HG03442 (cell line): ENCODE results near the gene LRP3.
"Not testable (repeated sequence)": the region's sequence is repeated elsewhere in the genome, so short reads cannot be mapped to it uniquely, and the experiment has no call there.

Experiments
- ATAC-seq: cut with Tn5 transposase; IDR thresholded peaks from one replicate; pipeline ENCODE4 v1.9.1; 2021; ENCODE audit warnings: mild to moderate bottlenecking, moderate library complexity; ENCODE audit not compliant: unreplicated experiment

The LRP3 gene

DNA sequence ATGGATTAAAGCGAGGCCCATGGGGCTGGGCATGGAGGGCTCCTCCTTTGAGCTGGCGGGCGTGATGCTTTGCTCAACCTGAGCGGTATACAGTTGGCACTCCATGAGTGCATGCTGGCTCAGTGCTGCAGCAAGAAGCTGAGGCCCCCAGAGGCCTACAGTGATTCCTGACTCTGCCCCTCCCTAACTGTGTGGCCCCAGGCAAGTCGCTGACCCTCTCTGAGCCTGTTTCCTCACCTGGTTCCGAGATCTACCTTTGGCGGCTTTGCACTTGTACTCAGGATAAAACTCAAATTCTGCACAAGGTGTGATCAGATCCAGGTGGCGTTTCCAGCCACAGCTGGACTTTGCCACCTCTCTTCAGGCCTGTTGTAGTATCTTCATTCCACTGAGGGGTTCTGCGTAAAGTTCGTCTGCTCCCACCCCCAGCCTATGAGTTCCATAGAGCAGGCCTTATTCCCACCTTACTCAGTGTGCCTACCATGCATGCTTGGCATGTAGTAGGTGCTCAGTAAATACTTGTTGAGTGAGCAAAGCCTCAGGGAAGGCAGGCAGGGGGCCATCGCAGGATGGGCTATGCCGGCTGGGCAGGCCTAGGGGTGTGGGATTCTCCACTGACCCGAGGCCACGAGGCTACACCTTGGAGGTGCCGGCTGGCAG, 7.9 kb downstream of the LRP3 start:
- no peak for ATAC-seq

DNA sequence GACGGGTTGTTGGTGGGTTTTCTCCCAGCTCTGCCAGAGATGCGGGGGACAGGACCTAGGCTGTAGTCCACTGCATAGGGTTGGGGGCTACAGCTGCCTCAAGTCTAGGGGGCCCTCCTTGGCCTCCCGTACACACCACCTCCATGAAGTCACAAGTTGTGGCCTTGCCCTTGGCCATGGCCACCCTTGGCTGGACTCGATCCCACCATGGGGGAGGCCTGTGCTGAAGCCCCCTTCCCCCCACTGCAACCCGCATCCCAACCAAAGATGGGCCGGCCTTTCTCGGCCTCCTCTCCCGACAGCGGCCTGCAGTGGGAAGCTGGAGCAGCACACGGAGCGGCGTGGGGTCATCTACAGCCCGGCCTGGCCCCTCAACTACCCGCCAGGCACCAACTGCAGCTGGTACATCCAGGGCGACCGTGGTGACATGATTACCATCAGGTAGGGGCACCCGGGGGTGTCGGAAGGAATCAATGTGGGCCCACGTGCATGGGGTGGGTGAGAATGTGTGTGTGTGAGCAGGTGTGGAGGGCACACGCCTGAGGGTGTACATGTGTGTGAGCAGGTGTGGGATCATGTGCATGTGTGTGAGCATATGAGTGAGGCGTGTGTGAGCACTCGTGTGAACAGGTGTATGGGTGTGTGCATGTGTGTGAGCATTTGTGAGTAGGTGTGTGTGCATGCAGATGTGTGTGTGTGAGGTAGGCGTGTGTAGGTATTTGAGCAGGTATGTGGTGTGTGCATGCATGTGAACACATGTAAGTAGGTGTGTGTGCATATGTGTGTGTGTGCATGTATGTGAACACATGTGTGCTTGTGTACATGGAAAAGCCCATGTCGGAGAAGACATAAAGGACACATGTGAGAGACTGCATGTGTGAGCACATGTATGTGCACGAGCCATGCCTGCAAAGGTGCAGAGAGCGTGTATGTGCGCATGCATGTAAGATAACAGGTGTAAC, 8.7 kb downstream of the LRP3 start:
- ATAC-seq = no peak

DNA sequence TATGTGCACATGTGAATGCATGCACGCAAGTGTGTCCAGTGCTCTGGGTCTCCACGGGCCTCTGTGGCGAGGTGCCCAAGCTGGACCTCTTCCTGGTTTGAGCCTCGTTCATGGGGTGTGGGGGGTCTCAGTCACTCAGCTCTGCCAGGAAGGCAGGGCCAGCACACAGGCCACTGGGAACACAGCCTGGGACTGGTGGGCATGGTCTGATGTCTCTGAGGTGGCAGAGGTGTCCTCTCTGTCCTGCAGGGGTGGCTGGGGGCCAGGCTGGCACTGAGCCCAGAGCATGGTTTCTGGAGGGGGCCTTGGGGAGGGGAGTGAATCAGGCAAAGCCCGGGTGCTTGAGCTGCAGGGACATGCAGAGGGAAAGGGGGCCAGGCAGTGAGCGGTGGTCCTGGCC, 9.4 kb downstream of the LRP3 start:
- no peak for ATAC-seq

DNA sequence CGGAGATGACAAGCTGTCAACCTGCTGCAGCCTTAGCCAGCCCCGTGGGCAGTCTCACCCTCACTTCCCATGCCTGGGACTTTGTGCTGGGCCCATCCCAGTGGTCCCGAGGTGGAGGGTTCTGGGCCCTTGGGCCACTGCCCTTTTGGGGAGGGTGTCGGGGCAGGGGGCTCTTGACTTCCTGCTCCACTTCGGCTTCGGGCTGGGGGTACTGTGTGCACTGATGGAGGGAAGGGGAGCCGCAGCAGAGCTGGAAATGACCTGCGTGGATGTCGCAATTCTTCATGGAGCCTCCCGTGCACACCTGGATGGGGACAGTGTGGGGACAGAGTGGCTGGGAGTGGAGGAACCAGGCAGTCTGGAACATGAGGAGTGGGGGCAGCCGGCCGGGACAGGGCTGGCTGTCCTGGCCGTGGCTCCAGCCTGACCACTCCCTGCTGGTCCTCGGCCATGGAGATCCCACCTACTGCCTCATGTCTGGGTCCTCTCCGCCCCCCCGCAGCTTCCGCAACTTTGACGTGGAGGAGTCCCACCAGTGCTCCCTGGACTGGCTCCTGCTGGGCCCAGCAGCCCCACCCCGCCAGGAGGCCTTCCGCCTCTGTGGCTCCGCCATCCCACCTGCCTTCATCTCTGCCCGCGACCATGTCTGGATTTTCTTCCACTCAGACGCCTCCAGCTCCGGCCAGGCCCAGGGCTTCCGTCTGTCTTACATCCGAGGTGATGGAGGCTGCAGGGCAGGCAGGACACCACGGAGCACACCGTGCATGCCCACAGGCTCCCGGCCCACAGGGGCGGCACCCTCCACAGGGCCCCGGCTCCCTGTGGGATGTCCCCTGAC, 10.2 kb downstream of the LRP3 start:
- ATAC-seq = no peak

DNA sequence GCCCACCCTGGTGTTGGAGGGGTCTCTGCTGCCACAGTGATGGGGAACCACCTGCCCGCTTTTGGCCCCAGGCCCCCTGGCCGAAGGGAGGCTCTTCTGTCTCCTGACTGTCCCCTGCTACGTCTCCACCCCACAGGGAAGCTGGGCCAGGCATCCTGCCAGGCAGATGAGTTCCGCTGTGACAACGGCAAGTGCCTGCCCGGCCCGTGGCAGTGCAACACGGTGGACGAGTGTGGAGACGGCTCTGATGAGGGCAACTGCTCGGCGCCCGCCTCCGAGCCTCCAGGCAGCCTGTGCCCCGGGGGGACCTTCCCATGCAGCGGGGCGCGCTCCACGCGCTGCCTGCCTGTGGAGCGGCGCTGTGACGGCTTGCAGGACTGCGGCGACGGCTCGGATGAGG, 11.0 kb downstream of the LRP3 start:
- ATAC-seq = no peak

DNA sequence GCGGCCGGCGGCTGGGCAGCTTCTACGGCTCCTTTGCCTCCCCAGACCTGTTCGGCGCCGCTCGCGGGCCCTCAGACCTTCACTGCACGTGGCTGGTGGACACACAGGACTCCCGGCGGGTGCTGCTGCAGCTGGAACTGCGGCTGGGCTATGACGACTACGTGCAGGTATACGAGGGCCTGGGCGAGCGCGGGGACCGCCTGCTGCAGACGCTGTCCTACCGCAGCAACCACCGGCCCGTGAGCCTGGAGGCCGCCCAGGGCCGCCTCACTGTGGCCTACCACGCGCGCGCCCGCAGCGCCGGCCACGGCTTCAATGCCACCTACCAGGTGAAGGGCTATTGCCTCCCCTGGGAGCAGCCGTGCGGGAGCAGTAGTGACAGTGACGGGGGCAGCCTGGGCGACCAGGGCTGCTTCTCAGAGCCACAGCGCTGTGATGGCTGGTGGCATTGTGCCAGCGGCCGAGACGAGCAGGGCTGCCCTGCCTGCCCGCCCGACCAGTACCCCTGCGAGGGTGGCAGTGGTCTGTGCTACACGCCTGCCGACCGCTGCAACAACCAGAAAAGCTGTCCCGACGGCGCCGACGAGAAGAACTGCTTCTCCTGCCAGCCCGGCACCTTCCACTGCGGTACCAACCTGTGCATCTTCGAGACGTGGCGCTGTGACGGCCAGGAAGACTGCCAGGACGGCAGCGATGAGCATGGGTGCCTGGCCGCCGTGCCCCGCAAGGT, 11.6 kb downstream of the LRP3 start:
- ATAC-seq = no peak

DNA sequence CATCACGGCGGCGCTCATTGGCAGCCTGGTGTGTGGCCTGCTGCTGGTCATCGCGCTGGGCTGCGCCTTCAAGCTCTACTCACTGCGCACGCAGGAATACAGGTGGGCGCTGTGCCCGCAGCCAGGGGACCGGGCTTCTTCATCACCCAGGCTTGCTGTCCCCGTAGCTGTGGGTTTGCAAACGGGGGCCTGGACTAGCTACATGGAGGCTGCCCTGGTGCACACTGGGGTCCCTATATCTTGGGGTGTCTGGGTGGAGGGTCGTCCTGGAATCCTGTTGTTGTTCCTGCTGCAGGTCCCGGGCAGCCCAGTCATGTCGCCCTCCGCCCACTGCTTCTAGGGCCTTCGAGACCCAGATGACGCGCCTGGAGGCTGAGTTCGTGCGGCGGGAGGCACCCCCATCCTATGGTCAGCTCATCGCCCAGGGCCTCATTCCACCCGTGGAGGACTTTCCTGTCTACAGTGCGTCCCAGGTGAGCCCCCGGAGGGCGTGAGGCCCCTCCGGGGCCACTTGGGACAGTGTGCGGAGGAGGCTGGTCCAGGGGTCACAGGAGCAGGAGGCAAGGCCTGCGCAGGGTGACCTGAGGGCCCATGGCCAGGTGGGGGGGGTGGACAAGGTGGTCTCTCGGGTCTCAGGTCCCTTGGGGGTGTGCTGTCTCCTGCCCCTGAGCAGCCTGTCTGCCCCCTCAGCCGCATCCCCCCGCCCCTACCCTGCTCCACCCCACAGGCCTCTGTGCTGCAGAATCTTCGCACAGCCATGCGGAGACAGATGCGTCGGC, 12.3 kb downstream of the LRP3 start:
- ATAC-seq = no peak

DNA sequence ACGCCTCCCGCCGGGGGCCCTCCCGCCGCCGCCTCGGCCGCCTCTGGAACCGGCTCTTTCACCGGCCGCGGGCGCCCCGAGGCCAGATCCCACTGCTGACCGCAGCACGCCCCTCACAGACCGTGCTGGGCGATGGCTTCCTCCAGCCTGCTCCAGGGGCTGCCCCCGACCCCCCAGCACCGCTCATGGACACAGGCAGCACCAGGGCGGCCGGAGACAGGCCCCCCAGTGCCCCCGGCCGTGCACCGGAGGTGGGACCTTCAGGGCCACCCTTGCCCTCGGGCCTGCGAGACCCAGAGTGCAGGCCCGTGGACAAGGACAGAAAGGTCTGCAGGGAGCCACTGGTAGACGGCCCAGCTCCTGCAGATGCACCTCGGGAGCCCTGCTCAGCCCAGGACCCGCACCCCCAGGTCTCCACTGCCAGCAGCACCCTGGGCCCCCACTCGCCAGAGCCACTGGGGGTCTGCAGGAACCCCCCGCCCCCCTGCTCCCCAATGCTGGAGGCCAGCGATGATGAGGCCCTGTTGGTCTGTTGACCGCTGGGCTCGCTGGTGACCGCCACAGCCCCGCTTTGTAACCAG, 13.0 kb downstream of the LRP3 start:
- no peak for ATAC-seq

DNA sequence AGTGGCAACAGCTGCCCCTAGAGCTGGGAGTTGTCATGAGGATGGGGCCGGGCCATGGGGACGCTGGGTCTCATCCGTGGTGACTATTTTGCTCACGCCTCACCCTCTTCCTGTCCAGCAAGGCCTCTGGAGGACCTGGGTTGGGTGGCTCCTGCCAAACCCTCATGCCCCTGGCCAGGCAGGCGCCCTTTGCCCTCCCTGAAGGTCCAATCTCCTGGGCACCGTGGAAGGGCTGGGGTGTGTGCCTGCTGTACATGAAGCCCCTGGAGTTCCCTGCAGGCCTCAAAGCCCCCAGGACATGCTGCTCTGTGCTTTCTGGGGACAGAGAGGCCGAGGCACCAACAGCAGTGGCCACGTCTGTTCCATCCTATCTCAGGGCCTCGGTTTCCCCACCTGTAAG, 13.8 kb downstream of the LRP3 start:
- ATAC-seq = no peak

DNA sequence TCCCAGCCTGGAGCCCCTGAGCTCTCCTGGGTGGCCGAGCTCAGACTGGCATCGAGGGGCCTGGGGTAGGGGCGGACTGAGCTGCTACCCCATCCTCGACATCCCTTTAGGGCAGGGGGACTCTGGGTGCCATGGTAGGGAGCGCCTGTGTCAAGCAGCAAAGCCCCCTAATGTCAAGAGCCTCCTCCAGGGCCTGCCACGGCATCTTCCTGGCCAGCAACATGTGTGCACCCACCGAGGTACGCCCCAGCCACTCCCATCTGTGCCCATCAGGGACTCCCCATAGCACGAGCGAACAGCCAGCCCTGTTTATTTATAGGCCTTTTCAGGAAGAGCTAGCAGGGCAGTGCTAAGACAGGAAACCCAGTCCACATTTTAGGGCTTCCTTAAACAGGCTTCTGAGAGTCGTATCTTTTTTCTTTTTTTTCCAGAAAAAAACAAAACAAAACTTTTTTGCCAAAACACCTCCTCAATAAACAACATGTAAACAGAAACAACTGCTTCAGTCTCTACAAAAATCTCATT, 14.3 kb downstream of the LRP3 start:
- ATAC-seq = no peak

DNA sequence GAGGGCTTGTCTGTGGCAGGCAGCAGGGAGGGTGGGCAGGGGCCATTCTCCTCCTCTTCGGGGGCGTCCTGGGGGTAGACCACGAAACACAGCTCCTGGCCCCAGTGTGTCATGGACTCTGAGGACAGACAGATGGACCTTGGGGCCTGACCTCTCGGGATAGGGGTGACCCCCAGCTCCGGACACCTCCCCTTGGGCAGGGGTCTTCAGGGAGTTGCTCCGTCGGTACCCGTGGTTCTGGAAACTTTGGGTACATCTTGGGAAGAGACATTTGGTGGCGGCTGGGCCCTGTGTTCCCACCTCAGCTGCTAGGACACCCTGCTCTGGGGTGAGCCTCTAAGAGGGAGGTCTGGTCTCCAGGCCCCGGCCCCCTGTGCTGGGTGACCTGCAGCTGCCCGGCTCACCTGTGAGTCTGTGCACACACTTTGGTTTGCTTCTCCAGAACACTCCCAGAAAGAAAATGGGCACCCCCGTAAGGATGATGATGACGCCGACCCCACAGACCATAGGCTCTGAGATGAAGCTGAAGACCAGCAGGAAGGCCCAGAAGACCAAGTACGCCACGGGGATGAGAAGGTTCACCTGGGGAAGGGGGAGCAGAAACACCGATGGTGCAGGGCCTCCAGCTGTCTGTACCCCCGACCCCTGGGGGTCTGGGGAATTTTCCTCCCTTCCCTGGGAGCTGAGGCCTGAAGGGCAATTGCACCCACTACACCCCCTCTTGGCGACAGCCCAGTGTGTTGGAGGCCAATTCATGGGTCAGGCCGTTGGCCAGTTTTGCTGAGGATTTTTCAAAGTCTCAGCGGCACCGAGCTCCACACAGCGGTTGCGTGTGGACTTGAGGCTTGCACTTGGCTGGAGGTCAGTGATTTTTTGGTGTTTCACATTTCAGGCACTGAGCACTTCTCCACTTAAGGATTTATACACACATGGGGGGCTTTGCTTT, 15.0 kb downstream of the LRP3 start:
- ATAC-seq = no peak

DNA sequence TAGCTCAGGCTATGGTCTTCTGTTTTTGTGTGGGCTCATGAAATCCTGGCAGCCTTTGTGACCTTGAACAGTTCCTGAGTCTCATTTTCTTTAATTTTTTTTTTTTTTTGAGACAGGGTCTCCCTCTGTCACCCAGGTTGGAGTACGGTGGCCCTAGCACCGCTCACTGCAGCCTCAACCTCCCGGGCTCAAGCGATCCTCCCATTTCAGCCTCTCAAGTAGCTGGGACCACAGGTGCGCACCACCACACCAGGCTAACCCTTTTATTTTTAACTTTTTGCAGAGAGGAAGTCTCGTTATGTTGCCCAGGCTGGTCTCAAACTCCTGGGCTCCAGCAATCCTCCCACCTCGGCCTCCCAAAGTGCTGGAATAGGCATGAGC, 15.7 kb downstream of the LRP3 start:
- not testable (repeated sequence) for ATAC-seq

DNA sequence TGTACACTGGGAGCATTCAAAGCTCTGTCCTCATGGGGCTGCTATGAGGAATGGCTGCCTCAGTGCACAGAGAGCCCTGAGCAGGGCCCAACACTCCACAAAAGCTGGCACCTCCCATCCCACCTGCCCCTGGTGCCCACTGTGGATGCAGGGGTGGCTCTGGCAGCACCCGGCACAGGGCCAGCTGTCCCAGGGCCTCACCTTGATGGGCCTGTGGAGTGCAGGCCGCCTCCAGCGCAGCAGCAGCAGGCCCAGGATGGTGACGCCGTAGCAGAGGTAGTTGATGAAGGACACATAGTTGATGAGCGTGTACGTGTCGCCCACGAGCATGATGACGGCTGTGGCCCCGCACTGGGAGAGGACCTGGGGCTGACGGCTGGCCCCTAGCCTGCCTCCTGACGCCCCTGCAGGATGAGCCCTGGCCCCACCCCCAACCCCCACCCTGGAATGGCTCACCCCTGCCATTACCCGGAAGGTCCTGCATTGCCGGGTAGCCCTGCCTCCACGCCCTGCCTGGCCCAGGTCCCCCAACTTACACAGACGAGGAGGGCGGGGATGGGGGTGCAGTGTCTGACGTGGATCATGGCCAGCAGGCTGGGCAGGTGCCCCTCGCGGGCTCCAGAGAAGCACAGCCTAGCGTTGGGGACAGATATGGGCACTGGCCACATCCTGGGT, 16.3 kb downstream of the LRP3 start:
- ATAC-seq = no peak

DNA sequence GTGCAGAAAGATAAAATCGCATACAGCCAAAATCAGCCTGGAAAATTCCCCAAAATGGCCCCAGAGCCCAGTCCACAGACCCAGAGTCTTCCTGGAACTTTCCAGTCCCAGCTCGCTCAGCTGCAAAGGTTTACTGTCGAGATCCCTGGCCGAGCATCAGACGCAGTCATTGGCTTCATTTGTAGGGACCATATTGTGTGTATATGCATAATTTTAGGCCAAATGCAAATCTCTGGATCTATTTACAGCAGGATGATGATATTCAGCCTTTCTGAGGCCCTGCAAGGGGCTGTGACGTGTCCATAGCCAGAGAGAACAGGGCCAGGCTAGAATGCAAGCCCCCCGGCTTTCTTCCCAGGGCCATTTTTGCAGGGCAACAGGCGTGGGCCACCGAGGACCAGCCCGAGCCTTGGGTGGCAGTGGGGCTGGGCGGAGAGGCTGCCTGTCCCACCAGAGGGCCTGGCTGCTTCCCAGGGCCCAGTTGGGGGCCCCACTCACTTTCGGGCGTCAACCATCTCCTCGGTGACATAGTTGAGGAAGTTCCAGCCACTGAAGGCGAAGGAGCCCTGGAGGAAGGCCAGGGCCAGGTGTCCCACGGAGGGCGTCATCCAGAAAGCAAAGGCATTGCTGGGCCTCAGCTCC, 17.8 kb downstream of the LRP3 start:
- no peak for ATAC-seq

DNA sequence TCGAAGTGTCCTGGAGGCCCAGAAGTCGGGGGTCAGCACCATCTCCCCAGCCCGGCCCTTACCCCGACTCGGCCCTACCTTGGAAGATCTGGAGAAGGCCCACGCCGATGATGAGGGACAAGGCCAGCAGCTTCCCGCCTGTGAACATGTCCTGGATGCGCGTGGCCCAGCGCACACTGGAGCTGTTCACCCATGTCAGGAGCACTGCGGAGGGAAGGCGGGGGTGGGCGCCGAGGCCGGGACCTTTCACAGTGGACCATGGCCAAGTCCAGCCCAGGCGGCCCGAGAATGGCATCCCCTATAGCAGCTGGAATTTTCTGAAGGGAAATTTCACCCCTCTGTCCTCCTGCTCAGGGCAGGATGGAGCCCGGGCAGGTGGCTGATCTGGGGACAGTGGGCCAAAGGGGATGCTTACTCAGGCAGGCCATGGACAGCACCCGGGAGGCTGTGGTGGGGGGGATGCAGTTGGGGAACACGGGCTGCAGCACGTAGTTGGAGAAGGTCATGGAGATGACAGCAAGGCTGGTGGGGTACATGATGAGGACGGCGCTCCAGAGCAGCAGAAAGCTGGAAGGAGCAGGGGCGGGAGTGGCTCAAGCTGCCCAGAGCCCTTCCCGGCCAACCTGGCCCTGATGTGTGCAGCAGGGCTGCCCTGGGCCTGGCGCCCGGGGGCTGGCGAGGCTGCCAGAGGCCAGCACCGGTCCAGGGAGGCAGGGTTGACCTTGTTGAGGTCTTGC, 18.5 kb downstream of the LRP3 start:
- no peak for ATAC-seq

DNA sequence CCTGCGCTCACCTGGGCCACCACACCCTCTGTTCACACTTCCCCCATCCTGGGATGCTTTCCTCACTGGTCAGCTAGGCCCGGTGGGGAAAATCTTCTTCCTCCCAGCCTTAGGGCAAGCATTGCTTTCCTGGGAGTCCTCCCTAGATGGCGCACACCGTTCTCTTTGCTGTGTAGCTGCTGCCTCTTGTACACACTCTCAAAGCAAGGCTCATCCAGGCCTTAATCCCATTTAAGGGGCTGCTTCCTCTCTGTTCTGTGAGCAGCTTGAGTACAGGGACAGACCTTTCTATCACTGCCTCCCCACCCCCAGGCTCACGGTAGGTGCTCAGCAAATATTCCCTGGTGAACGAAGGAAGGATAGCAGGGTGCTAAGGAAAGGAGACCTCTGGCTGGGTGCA, 20.5 kb downstream of the LRP3 start:
- ATAC-seq = no peak
